ENCODE data around the gene GRM2.
"Not testable (repeated sequence)": the region's sequence is repeated elsewhere in the genome, so short reads cannot be mapped to it uniquely, and the experiment has no call there.

The GRM2 gene

DNA sequence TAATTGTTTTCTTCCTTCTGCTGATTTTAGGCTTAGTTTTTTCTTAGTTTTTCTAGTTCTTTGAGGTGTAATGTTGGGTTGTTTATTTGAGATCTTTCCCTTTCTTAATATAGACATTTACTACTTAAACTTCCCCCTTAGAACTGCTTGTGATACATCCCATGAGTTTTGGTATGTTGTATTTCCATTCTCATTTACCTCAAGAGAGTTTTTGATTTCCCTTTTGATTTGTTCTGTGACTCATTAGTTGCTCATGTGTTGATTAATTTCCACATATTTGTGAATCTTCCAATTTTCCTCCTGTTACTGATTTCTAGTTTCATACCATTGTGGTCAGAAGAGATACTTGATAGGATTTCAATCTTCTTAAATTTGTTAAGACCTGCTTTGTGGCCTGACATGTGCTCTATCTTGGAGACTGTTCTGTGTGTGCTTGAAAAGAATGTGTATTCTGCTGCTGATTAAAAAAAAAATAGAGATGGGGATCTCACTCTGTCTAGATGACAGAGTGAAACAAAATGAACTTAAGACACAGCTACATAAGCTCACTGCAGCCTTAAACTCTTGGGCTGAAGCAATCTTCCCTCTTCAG is 22.3 kb downstream of the GRM2 start:
- DNase-seq, result no peak

GRCh38 chr3:51733859-51734571 is 27.1 kb downstream of the GRM2 start:
- DNase-seq, result no peak

DNA sequence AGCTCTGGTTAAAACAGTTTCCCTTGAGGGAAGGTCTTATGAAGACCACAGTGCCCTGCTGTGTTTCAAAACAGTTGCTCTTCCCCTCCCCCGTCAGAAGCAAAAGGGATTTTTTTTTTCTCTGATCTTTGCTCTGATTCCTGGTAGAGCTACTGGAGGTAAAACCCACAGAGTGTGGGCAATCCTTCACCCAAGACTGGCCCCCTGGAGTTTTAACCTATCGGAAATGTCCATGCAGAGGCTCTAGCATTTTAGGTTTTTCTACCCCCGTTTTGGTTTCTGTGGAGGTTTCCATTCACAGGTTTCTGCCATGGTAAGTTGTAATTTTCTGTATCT is 27.7 kb downstream of the GRM2 start:
- no peak for DNase-seq

GRCh38 chr3:51735039-51735438 is 28.2 kb downstream of the GRM2 start:
- DNase-seq, result no peak

DNA sequence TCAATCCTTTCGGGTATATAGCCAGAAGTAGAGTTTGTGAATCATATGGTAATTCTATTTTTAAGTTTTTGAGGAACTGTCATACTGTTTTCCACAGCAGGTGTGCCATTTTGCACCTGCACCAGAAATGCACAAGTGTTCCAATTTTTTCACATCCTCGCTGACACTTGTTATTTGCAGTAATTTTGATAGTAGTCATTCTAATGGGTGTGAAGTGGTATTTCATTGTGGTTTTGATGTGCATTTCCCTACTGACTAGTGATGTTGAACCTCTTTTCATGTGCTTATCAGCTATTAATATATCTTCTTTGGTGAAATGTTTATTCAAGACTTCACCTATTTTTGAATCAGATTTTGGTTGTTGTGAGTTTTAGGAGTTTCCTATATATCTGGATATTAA is 29.1 kb downstream of the GRM2 start:
- no peak for DNase-seq

GRCh38 chr3:51739110-51739509 is 32.2 kb downstream of the GRM2 start:
- no peak for DNase-seq

DNA sequence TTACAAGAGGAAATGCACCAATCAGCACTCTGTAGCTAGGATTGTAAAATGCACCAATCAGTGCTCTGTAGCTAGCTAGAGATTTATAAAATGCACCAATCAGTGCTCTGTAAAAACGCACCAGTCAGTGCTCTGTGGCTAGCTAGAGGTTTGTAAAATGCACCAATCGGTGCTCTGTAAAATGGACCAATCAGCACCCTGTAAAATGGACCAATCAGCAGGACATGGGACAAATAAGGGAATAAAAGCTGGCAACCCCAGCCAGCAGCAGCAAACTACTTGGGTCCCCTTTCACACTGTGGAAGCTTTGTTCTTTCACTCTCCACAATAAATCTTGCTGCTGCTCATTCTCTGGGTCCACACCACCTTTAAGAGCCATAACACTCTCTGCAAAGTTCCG is 35.5 kb downstream of the GRM2 start:
- not testable (repeated sequence) for DNase-seq

DNA sequence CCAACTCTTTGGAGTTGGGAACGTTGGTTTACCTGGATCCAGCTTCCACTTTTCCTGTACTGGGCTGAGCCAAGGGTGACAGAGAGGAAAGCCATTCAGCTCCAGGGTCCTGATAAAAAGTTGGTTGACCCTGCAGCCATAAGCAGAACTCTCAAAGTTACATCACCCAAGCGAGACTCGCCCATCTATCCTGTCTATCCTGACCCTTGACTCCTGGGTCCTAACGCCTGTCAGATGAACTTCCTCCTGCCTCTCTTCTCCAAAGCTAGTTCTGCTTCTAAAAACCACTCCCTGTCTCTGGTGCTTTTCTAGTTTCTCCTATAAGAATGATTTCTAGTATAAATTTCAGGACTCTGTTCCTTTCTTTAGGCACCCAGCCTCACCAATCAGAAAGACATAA is 36.1 kb downstream of the GRM2 start:
- DNase-seq, result not testable (repeated sequence)

DNA sequence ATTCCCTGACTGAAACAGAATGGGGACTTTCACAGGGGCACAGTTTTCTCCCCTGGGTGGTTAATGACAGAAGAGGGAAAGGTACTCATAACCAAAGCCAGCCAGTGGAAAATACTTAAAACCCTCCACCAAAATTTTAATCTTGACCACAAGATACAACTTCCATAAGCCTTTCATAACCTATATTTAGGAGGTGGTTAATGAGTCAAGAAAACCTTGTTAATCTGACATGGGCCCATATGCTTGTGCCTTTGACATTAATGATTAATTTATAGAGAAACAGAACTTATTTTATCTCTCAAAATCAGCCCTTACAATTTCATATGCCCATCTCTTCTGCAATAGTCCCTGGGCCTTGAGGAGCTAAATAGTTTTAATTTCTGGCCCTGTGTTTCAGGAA is 41.0 kb downstream of the GRM2 start:
- DNase-seq, result no peak

DNA sequence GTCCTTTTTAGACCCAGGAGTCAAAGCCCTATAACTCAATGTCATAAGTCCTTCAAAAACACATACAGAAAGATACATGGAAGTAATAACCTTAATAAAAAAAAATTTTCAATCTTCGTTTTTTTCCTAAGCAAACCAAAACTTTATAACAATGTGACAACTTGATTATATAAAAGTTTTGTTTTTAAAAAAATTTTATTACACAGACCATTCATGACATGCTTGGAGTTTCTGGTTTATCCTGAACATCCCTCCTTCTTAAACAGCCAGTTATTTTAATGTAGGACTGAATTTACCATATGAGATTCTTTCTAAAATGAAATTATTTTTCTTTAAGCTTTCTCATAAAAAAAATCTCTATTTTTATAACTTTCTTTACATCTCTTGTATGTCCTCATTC is 41.5 kb downstream of the GRM2 start:
- DNase-seq, result no peak

DNA sequence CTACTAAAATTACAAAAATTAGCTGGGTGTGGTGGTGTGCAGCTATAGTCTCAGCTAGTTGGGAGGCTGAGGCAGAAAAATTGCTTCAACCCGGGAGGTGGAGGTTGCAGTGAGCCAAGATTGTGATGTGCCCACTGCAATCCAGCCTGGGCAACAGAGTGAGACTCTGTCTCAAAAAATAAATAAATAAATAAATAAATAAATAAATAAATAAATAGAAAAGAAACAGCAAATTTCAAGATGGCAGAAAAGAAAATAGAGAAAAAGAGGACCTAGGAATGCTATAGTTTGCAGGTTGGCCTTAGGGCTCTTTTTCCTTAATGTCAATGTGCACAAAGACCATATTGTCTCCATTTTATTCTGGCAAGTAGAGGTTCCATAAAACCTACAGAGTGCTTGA is 44.0 kb downstream of the GRM2 start:
- no peak for DNase-seq

- DNase-seq, result no peak
These were observed 44.4 kb downstream of the GRM2 start for GRCh38 chr3:51751287-51751686.

GRCh38 chr3:51753763-51754750 is 47.2 kb downstream of the GRM2 start:
- not testable (repeated sequence) for DNase-seq

DNA sequence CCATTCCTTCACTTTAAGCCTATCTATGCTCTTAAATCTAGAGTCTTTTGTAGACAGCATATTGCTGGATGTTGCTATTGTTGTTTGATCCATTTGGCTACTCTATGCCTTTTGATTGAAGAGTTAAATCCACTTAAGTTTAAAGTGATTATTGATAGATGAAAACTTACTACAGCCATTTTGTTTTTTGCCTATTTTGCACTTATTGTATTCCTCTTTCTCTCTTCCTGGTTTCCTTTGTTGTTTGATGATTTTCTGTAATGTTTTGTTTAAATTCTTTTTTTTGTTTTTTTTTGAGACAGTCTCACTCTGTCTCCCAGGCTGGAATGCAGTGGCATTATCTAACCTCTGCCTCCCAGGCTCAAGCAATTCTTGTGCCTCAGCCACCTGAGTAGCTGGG is 52.3 kb downstream of the GRM2 start:
- DNase-seq, result no peak

All from NCI-H510A treated with DMSO at 0.1 percent for 48 hours (cell line).